GM10847 (cell line): ENCODE data around the gene DVL1.

ENCODE experiments used
- POLR2A ChIP-seq: IDR thresholded peaks from 2 replicates; pipeline ENCODE4 v1.6.1; 2011; ENCODE audit not compliant: insufficient read length; ENCODE audit errors: extremely low read depth

DVL1 gene

DNA sequence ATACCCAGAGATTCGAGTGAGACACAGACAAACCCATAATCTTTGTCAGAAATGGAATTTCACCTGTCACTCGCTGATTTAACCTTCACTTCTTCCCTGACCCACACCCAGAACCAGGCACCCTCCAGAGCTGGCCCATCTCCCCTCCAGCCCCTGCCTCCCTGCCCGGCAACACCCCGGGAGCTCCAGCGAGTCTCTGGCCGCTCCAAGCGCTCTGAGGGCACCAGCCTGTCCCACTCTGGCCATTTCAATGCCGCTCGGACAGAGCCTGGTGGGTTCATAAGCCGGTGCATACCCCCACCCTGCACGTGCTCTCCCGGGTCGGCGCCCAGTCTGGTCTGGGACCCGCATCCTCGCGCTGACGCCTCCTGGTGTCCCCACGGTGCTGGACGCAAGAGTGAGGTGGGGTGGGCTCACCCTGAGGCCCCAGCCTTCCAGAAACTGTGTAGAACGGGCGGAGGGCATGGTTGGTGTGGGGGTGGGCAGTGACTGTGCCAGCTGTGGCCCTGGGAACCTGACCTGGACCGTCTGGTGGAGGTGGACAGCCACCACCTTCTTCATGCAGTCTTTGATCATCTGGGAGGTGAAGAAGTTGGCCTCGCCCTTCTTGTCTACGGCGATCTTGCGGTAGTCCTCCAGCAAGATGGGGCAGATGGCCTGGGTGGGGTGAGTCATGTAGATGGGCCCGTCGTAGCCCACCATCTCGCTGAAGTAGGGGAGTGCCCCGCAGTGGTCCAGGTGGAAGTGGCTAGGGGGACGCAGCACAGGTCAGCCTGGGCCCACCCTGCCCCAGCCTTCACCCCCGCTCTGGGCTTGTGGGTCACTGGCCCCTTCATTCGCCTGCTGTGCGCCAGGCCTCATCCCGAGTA is 30.2 kb downstream of the DVL1 start:
- TF ChIP-seq POLR2A, result no peak

DNA sequence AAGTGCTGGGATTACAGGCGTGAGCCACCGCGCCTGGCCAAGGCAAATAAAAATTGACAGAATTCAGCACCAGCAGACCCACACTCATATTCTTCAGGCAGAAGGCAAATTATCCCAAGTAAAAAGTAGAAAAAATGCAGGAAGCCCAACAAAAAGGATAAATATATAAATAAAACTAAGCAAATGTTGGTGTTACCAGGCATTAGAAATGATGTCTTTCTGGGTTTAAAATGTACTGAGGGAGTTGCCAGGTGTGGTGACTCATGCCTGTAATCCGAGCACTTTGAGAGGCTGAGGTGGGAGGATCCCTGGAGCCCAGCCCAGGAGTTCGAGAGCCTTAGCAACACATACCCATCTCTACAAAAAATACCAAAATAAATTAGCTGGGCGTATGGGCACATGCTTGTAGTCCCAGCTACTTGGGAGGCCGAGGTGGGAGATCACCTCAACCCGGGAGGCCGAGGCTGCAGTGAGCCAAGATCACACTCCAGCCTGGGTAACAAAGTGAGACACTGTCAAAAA is 31.0 kb downstream of the DVL1 start:
- no peak for TF ChIP-seq POLR2A

GRCh38 chr1:1317420-1317819 is 31.8 kb downstream of the DVL1 start:
- TF ChIP-seq POLR2A, result no peak

DNA sequence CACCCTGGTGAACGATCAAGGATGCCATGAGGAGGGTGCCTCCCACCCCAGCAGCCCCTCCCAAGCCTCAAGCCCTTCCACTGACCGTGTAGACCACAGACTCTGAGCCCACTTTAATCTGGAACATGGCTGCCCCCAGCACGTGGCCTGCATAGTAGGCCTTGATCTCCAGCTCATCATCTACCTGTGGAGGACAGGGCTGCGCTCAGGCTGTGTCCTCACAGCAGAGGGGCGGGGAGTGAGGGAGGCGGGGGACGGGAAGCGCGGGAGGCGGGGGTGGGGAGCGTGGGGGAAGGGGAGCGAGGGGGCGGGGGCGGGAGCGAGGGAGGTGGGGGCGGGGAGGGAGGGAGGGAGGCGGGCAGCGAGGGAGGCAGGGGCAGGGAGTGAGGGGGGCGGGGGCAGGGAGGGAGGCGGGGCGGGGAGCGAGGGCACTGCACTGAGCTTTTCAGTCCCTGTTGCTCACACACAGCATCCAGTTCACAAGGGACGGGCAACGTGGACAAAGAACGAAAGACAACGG is 33.7 kb downstream of the DVL1 start:
- no peak for TF ChIP-seq POLR2A

DNA sequence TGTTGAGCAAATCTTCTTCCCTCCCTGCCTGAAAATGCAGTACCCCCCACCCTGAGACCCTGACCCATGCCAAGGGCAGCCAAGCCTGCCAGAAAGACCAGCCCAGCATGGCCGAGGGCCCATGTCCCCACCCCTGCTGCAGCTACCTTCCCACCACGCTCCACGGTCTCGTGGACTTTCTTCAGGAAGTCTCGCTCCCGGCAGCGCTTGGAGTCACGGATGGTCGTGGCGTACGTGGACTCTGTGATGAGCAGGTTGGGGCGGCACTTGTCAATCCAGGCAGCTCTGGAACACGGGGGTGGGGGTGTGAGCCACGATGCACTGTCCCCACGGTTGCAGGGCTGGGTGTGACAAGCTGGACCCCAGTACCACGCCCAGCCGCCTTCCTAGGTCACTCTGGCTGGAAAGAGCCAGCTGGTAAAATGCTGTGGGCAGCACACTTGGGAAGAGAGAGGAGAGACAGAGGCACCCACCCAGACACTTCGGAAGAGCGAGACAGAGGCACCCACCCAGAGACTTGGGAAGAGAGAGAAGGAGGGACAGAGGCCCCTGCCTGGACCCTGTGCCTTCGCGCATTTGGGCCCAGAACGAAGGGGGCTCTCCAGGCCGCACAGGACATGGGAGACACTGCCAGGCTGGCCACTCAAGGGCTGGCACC is 34.4 kb downstream of the DVL1 start:
- TF ChIP-seq POLR2A, result no peak

GRCh38 chr1:1314237-1314586 is 35.0 kb downstream of the DVL1 start:
- no peak for TF ChIP-seq POLR2A

- TF ChIP-seq POLR2A, result no peak
Measured at GRCh38 chr1:1313500-1314236, 35.5 kb downstream of the DVL1 start.

- TF ChIP-seq POLR2A, result no peak
Measured at GRCh38 chr1:1312450-1313314, 36.5 kb downstream of the DVL1 start.

DNA sequence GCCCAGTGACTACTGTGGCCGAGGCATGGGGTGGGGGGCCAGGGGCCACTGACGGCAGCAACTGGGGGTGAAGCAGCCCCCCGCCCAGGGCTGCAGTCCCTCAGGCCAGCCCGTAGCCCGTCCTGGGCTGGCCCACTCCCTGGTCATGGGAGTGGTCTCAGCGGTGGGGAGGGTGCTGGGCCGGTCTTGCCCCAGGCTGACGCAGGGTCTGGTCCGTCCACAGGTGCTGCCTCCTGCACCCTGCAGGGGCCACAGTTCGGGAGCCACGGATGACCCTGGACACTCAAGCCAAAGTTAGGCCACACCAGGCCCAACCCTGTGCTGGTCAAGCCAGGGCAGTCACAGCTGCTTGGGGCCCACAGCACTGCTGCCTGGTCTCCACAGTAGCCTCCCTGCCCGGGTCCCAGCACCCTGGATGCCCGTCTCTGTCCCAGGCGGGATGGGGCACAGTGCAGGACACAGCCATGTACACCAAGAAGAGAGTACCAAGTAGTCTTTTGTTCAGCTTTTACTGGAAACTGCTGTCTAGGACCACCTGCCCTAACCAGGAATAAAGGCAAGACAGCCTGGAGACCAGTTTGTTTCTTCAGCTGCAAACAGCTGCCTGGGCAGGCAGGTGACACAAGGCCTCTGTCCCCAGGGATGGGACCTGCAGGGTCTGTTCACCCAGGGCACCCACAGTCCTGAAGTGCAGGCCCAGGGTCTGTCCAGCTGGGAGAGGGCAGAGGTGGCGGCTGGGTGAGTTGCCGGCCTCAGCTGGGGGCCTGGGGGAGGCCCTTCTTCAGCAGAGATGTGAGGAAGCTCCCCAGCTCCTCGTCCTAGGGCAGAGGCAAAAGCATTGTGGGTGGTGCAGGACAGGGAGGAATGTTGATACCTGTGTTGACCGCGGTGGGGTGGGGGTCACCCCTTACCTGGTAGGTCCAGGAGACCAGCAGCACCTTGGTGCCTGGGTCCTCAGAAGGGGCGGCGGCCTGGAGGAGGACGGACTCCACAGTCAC is 37.8 kb downstream of the DVL1 start:
- no peak for TF ChIP-seq POLR2A

GRCh38 chr1:1310476-1311053 is 38.7 kb downstream of the DVL1 start:
- TF ChIP-seq POLR2A, result no peak

- TF ChIP-seq POLR2A, result no peak
Measured at GRCh38 chr1:1310109-1310385, 39.2 kb downstream of the DVL1 start.

DNA sequence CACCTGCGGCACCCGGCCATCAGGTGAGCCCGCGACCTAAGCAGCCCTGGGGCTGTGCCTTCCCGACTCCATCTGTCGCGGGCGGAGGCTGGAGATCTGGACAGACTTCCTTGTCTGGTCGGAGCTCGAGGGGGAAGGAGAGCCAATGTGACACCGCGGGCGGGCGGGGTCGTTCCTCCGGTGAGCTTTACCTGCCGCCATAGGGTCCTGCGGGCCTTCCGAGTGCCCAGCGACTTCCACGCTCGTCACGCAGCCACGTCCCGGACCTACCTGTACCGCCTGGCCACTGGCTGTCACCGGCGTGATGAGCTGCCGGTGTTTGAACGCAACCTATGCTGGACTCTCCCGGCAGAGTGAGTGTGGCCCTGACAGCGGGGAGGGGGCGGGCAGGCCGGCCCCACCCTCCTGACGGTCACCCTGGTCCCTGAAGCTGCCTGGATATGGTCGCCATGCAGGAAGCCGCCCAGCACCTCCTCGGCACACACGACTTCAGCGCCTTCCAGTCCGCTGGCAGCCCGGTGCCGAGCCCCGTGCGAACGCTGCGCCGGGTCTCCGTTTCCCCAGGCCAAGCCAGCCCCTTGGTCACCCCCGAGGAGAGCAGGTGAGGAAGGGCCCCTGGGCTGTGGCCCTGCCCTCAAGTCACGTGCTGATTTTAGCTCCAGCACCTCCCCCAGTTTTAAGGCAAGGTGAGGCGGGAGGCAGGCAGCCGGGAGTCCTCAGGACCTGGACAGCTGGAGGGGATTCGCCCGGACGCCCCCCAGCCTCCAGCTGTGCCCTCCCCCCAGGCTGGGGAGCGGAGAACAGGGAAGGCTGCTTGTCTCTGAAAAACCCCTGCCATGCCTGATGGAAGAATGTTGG is 39.7 kb downstream of the DVL1 start:
- TF ChIP-seq POLR2A, result no peak
